ENCODE data around the gene NRSN2. TPM values are rescaled to one million over a fixed set of nuclear protein-coding genes. Genes with fewer than 3 reads are reported as not detected.

Gene NRSN2
- total and polyA plus RNA-seq, 2 of the 4 experiments (the other 2 are of a cell fraction), result 9.9 to 101 TPM

GRCh38 chr20:370977-371754 lies 24.3 kb downstream of the NRSN2 start:
- H3K27me3 ChIP-seq (ENCODE audit: control insufficient read depth, insufficient read depth, low read length), result no peaks in the 10 kb centered on the region
- H3K4me1 ChIP-seq (ENCODE audit: control insufficient read depth, insufficient read depth, low read length), result peaks cover 21% of the 10 kb centered on the region
- peak overlapping the region; percentile 100 for H2AK5ac ChIP-seq (ENCODE audit: low read depth, low read length)
- ATAC-seq (ENCODE audit: low read depth) (no peak; the same call in 1 of the 2 replicates), DNase-seq (no peak)
- no peaks in the 10 kb centered on the region for H3K36me3 ChIP-seq (ENCODE audit: control insufficient read depth, insufficient read depth, low read length)
- peak overlapping the region; percentile 95 for H3K18ac ChIP-seq (ENCODE audit: low read depth, low read length)
- H2AK9ac ChIP-seq (replicated peaks; ENCODE audit: low read depth, low read length, poor library complexity), result peak overlapping the region; percentile 97
- peak overlapping the region; percentile 100 for H3K4ac ChIP-seq (ENCODE audit: low read depth, low read length)
- H3K9ac ChIP-seq (ENCODE audit: low read depth, low read length), result peak overlapping the region; percentile 31
- peak overlapping the region; percentile 71 for H3K56ac ChIP-seq (ENCODE audit: extremely low read depth, insufficient read depth, low read length)
- H3K27ac ChIP-seq (ENCODE audit: insufficient read depth, low read length), result peak overlapping the region; percentile 97
- dilution Hi-C loops (cut with HindIII; ENCODE audit: low sequenced_read_pairs, unreplicated experiment) (no loop called here), intact Hi-C loops (cut with micrococcal nuclease) (no loop called here), in situ Hi-C loops (cut with MboI; ENCODE audit: low sequenced_read_pairs) (no loop called here)
- no peaks in the 10 kb centered on the region for H3K9me3 ChIP-seq (ENCODE audit: control insufficient read depth, insufficient read depth, low read length)
- H4K20me1 ChIP-seq (ENCODE audit: insufficient read depth, low read length), result no peaks in the 10 kb centered on the region
- TF ChIP-seq, protein P1, sequence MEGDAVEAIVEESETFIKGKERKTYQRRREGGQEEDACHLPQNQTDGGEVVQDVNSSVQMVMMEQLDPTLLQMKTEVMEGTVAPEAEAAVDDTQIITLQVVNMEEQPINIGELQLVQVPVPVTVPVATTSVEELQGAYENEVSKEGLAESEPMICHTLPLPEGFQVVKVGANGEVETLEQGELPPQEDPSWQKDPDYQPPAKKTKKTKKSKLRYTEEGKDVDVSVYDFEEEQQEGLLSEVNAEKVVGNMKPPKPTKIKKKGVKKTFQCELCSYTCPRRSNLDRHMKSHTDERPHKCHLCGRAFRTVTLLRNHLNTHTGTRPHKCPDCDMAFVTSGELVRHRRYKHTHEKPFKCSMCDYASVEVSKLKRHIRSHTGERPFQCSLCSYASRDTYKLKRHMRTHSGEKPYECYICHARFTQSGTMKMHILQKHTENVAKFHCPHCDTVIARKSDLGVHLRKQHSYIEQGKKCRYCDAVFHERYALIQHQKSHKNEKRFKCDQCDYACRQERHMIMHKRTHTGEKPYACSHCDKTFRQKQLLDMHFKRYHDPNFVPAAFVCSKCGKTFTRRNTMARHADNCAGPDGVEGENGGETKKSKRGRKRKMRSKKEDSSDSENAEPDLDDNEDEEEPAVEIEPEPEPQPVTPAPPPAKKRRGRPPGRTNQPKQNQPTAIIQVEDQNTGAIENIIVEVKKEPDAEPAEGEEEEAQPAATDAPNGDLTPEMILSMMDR (conservative IDR thresholded peaks at IDR 0.05; ENCODE audit: low read depth, low read length), result no peak
- no peak for TF ChIP-seq CHD1 (IDR thresholded peaks at IDR 0.05; ENCODE audit: low read depth, low read length)
- TF ChIP-seq POLR2A (IDR thresholded peaks at IDR 0.05; ENCODE audit: low read depth, low read length), result no peak
- no peak for TF ChIP-seq CEBPB (IDR thresholded peaks at IDR 0.05; ENCODE audit: low read depth, low read length)
- TF ChIP-seq MAZ (IDR thresholded peaks at IDR 0.05; ENCODE audit: borderline replicate concordance, low read depth, low read length), result no peak
- no peak for TF ChIP-seq RAD21 (IDR thresholded peaks at IDR 0.05; ENCODE audit: low read length)
- TF ChIP-seq RFX5 (IDR thresholded peaks at IDR 0.05; ENCODE audit: low read depth, low read length), result no peak
- no peak overlapping the region for H3K4me2 ChIP-seq (ENCODE audit: low read depth, low read length)
- H2BK120ac ChIP-seq (ENCODE audit: low read depth, low read length), result peak overlapping the region; percentile 99
- H3K79me1 ChIP-seq (ENCODE audit: low read depth in 1 of 2, low read length in 2 of 2), result peaks cover 0 to 4% of the 10 kb centered on the region in 2 experiments; a peak in 1 of 4 replicates
- peak overlapping the region; percentile 97 for H4K5ac ChIP-seq (ENCODE audit: low read depth, low read length)
- peak overlapping the region; percentile 88 for H2BK5ac ChIP-seq (ENCODE audit: low read depth, low read length, poor library complexity, severe bottlenecking)
- H3K23ac ChIP-seq (ENCODE audit: low read depth, low read length), result peak overlapping the region; percentile 99
- BruUV-seq (replicated peaks), result no TSS peak
- POLR2A ChIA-PET (ENCODE audit: unreplicated experiment), result no interaction called here
- CTCF ChIA-PET, result no interaction called here
- H3K4me3 ChIP-seq (ENCODE audit: insufficient read depth, low read depth, low read length), result no peak overlapping the region
- peak overlapping the region; percentile 87 for H2AFZ ChIP-seq (replicated peaks; ENCODE audit: low read length, poor library complexity)
- H3K9me1 ChIP-seq (ENCODE audit: insufficient read depth, low read length), result peaks cover 20% of the 10 kb centered on the region
- H3K14ac ChIP-seq (replicated peaks; ENCODE audit: low read depth, low read length), result peak overlapping the region; percentile 99
- peak overlapping the region; percentile 100 for H2BK20ac ChIP-seq (ENCODE audit: low read depth, low read length)
- H2BK15ac ChIP-seq (ENCODE audit: low read depth, low read length), result peak overlapping the region; percentile 98; the same call in 2 of the 3 replicates
- WGBS, 2 experiments (ENCODE audit: extremely low coverage in 2 of 2, insufficient read length in 1 of 2), result 83% methylated on average over 1 of the region's 7 CpGs; no CpG with 5 or more reads in 1 of the 2 experiments
- H4K91ac ChIP-seq (ENCODE audit: insufficient read depth, low read depth, low read length), result peak overlapping the region; percentile 99
- peak overlapping the region; percentile 84 to 95 for H4K8ac ChIP-seq (ENCODE audit: low read depth in 2 of 2, low read length in 2 of 2)

Data from IMR-90 (cell line).